BE2C (cell line): ENCODE data around the gene XRCC5.

ENCODE experiments used
- DNase-seq: peaks from one replicate; pipeline ENCODE4 v3.0.0-alpha.2; 2020
- H3K27me3 ChIP-seq: fragments of 250-450 bp; sonication (Bioruptor Pico); 2 replicates; pipeline ENCODE4 v1.5.1; 2020; ENCODE audit warnings: mild to moderate bottlenecking
- H3K36me3 ChIP-seq: fragments of 250-450 bp; sonication (Bioruptor Pico); 2 replicates; pipeline ENCODE4 v1.5.1; 2020; ENCODE audit warnings: mild to moderate bottlenecking
- H3K4me1 ChIP-seq: fragments of 250-450 bp; sonication (Bioruptor Pico); 2 replicates; pipeline ENCODE4 v1.5.1; 2020
- H3K4me3 ChIP-seq: 2 replicates; pipeline ENCODE4 v1.5.1; 2011; ENCODE audit warnings: low read depth, low read length
- H3K9me3 ChIP-seq: fragments of 250-450 bp; sonication (Bioruptor Pico); 2 replicates; pipeline ENCODE4 v1.5.1; 2020
- TF ChIP-seq, protein P1 (sequence below): IDR thresholded peaks from 2 replicates; pipeline ENCODE4 v1.5.1; 2012; ENCODE audit warnings: mild to moderate bottlenecking, low read depth, low read length

The XRCC5 gene

DNA sequence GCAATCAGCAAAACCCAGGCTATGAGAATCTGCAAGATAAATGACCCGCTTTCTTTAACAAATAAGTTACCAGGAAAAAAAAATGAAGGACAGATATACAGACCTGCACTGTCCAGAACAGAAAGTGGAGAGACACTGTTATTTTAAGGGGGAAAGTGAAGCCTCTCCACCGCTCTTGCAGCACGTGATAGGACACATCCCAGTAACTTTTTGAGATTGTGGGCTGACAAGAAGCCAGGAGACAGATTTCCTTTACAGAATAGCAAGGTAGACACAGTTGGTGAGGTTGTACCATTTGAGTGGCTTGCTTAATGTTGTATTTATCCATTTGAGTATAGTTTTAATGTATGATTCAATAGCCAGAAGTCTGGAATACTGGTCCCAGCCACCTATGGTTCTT, 14.4 kb upstream of the XRCC5 start:
- DNase-seq, result no peak
- TF ChIP-seq, protein P1, sequence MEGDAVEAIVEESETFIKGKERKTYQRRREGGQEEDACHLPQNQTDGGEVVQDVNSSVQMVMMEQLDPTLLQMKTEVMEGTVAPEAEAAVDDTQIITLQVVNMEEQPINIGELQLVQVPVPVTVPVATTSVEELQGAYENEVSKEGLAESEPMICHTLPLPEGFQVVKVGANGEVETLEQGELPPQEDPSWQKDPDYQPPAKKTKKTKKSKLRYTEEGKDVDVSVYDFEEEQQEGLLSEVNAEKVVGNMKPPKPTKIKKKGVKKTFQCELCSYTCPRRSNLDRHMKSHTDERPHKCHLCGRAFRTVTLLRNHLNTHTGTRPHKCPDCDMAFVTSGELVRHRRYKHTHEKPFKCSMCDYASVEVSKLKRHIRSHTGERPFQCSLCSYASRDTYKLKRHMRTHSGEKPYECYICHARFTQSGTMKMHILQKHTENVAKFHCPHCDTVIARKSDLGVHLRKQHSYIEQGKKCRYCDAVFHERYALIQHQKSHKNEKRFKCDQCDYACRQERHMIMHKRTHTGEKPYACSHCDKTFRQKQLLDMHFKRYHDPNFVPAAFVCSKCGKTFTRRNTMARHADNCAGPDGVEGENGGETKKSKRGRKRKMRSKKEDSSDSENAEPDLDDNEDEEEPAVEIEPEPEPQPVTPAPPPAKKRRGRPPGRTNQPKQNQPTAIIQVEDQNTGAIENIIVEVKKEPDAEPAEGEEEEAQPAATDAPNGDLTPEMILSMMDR, result no peak
- Histone ChIP-seq H3K4me1 (no peaks in the 10 kb centered on the region), H3K4me3 (no peak overlapping the region), H3K27me3 (no peaks in the 10 kb centered on the region), H3K9me3 (no peaks in the 10 kb centered on the region), H3K36me3 (peaks cover 21% of the 10 kb centered on the region)

DNA sequence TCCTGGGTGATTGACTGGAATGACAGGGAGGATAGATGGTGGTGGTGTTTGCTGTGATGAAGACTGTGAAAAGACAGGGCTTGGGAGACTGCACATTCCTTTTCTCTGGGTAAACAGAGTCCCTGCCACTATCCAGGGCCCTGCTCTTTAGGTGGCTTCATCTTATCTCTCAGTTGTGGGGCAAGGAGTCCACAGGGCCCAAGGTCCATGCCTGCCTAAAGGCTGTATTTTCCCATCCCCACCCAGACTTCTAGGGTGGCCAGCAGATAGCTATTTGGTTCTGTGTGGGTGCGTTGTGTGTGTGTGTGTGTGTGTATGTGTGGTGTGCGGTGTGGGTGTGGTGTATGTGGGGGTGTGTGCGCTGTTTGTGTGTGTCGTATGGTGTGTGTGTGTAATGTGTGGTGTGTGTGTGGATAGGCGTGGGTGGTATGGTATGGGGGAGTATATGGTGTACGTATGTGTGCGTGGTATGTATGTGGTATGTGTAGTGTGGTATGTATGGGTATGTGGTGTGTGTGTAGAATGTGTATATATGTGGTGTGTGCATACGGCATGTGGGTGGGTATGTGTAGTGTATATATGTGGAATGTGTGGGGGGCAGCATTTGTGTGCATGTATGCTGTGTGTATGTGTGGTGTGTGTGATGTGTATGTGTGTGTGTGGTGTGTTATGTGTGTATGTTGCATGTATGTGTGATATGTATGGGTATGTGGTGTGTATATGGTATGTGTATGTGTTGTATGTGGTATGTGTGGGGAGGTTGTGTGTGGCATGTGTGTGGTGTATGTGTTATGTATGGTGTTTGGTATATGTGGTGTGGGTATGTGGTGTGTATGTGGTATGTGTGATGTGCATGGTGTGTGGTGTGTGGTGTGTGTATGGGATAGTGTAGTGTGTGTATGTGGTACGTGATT, 10.5 kb upstream of the XRCC5 start:
- H3K27me3 ChIP-seq, result no peaks in the 10 kb centered on the region
- H3K4me3 ChIP-seq, result no peak overlapping the region
- H3K36me3 ChIP-seq, result peaks cover 27% of the 10 kb centered on the region
- no peaks in the 10 kb centered on the region for H3K9me3 ChIP-seq
- DNase-seq, result no peak
- TF ChIP-seq, protein P1, result no peak
- H3K4me1 ChIP-seq, result no peaks in the 10 kb centered on the region

DNA sequence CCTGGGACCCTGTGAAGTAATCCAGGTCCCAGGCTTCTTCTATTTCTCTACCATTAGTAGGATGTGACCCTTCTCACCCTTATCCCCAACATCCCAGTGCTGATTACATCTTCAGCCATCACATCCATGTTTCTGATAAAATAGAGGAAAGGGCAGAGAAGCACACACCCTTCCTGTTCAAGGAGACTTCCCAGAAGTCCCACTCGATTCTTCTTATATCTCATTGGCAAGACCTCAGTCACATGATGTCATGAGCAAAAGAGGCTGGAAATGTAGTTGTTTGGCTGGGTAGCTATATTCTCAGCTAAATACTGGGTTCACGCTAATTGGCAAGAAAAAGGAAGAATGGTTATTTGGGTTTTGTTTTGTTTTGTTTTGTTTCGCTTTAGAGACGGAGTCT, 8.0 kb upstream of the XRCC5 start:
- H3K4me3 ChIP-seq, result no peak overlapping the region
- peaks cover 23% of the 10 kb centered on the region for H3K36me3 ChIP-seq
- H3K27me3 ChIP-seq, result no peaks in the 10 kb centered on the region
- DNase-seq, result no peak
- H3K4me1 ChIP-seq, result no peaks in the 10 kb centered on the region
- TF ChIP-seq, protein P1, result no peak
- no peaks in the 10 kb centered on the region for H3K9me3 ChIP-seq

DNA sequence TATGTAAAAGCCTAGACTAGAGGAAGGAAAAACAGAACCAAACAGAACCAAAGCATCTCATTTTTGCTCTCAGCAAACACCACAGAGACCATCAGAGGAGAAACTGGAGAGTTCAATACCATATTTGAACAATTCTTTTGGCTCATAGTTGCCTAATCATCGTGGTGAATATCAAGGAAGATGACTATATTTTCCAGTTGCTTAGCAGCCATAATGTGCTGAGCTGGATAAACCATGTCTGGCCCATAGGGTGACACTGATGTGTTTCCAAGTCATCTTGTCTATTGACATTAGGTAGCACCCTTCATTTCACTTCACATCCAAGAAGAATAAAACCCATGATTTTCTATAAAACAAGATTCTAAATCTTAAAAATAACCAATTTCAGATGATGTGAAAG, 5.9 kb upstream of the XRCC5 start:
- TF ChIP-seq, protein P1, result no peak
- peaks cover 12% of the 10 kb centered on the region for H3K36me3 ChIP-seq
- H3K4me1 ChIP-seq, result no peaks in the 10 kb centered on the region
- H3K9me3 ChIP-seq, result no peaks in the 10 kb centered on the region
- no peak for DNase-seq
- H3K4me3 ChIP-seq, result no peak overlapping the region
- H3K27me3 ChIP-seq, result no peaks in the 10 kb centered on the region

DNA sequence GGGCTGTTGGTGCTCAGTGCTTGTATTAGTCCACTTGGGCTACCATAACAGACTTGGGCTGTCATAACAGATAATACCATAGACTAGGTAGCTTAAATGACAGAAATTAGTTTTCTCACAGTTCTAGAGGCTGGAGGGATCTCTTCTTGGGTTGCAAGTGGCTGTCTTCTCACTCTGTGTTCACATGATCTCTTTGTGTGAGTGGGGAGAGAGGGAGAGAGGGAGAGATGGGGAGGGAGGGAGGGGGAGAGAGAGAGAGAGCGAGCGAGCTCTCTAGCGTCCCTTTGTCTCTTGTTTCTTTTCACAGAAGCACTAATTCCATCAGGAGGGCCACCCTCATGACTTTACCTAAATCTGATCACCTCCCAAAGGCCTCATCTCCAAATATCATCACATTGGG, 4.5 kb upstream of the XRCC5 start:
- TF ChIP-seq, protein P1, result no peak

DNA sequence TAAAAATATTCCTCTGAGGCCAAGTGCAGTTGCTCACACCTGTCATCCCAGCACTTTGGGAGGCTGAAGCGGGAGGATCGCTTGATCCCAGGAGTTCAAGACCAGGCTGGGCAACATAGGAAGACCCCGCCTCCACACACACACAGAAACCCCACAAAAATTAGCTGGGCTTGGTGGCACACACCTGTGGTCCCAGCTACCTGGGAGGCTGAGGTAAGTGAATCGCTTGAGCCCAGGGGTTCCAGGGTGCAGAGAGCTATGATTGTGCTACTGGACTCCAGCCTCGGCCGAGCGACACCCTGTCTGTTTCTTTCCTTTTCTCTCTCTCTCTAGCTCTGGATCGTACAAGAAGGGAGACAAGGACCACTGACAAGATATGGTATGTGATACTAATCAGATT, 1.8 kb upstream of the XRCC5 start:
- TF ChIP-seq, protein P1, result no peak
- no peaks in the 10 kb centered on the region for H3K9me3 ChIP-seq
- peaks cover 21% of the 10 kb centered on the region for H3K36me3 ChIP-seq
- no peaks in the 10 kb centered on the region for H3K4me1 ChIP-seq
- no peaks in the 10 kb centered on the region for H3K27me3 ChIP-seq
- DNase-seq, result no peak
- no peak overlapping the region for H3K4me3 ChIP-seq

More for the DNA sequence above, 4.5 kb upstream of the XRCC5 start:
- Histone ChIP-seq H3K9me3 (no peaks in the 10 kb centered on the region), H3K36me3 (peaks cover 6% of the 10 kb centered on the region), H3K4me1 (no peaks in the 10 kb centered on the region), H3K27me3 (no peaks in the 10 kb centered on the region), H3K4me3 (no peak overlapping the region)
- DNase-seq, result no peak
